Activated CD4-positive, alpha-beta T cell treated with anti-CD3 and anti-CD28 coated beads for 36 hours (primary cell): ENCODE measurements around the gene SURF1. TPM values are rescaled to one million over a fixed set of nuclear protein-coding genes. Genes with fewer than 3 reads are reported as not detected.

ENCODE experiments used
- ATAC-seq: fragments of 200-7000 bp; cut with Tn5 transposase; one replicate; pipeline ENCODE4 v1.10.0; 2021; ENCODE audit warnings: mild to moderate bottlenecking, moderate library complexity
- CTCF ChIA-PET: fragments of 350-600 bp; sonication (Branson Sonifier 250); formaldehyde crosslinking; loops from one replicate; lab custom pipeline; 2021; ENCODE audit warnings: antibody characterized with exemption; lab: Charles Lee
- POLR2A ChIA-PET: fragments of 350-600 bp; sonication (Branson Sonifier 250); formaldehyde crosslinking; loops from one replicate; lab custom pipeline; 2021; ENCODE audit warnings: antibody characterized with exemption, inconsistent platforms; lab: Charles Lee
- DNase-seq: peaks from one replicate; pipeline ENCODE4 v3.0.0-alpha.2; 2020
- H3K27ac Mint-ChIP-seq: one replicate; pipeline ENCODE4 v1.8.0; 2021; ENCODE audit warnings: mixed read lengths
- H3K27me3 Mint-ChIP-seq: one replicate; pipeline ENCODE4 v1.8.0; 2021; ENCODE audit warnings: mixed read lengths
- H3K36me3 Mint-ChIP-seq: one replicate; pipeline ENCODE4 v1.8.0; 2021; ENCODE audit warnings: low read depth, mixed read lengths
- H3K4me1 Mint-ChIP-seq: one replicate; pipeline ENCODE4 v1.8.0; 2021; ENCODE audit warnings: mixed read lengths
- H3K4me3 Mint-ChIP-seq: one replicate; pipeline ENCODE4 v1.8.0; 2021; ENCODE audit warnings: mild to moderate bottlenecking, moderate library complexity, mixed read lengths
- H3K9me3 Mint-ChIP-seq: one replicate; pipeline ENCODE4 v1.8.0; 2021; ENCODE audit warnings: low read depth, mixed read lengths
- intact Hi-C, 2 experiments: fragments of 100-400 bp; cut with DNase I in 1 of 2; cut with micrococcal nuclease in 1 of 2; formaldehyde crosslinking; loops; one replicate each; pipeline versions ENCODE4 v1.14.2 to v1.15.1; 2022 to 2024; cut with DNase I, micrococcal nuclease
- total RNA-seq, 2 experiments: library from RNA; stranded (reverse); gene quantifications; one replicate each; pipeline ENCODE4 v1.2.3, GENCODE V29; 2021

The SURF1 gene
- total RNA-seq, result 10 to 100 TPM; 17.4 to 29.1 TPM

DNA sequence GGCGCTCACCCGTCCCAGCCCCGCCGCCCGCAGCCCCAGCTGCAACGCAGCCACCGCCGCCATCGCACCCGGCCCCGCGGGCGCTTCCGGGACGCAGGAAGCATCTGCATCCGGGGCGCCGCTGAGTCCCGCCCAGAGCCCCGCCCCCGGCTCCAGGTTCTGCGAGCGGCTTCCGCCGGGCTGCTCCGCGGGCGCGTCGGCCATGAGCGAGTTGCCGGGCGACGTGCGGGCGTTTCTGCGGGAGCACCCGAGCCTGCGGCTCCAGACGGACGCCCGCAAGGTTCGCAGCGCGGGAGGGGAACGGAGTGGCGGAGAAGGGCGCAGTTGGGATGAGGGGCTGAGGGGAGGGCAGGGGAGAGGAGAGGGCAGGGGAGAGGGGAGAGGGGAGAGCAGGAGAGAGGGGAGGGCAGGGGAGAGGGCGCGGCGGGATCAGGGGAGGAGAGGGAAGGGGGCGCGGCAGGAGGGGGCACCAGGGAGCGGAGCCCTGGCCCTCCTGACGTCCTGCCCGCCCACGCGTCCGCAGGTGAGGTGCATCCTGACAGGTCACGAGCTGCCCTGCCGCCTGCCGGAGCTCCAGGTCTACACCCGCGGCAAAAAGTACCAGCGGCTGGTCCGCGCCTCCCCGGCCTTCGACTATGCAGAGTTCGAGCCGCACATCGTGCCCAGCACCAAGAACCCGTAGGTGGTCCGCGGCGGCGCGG, at the start of gene SURF1, which contains the start of gene SURF2:
SURF1 (minus strand) TSS at position 97 of the 701 bp plus-strand sequence; CDS start at position 63, 34 bp downstream.
SURF2 (plus strand) TSS at position 160 of the 701 bp plus-strand sequence; CDS start at position 203, 43 bp downstream.
- H3K4me3 Mint-ChIP-seq, result peak within 1 kb of the TSS; percentile 91
- H3K9me3 Mint-ChIP-seq, result no peaks in the 10 kb centered on the region
- H3K27ac Mint-ChIP-seq, result peak within 1 kb of the TSS; percentile 85
- intact Hi-C loops, result loop anchor here (1.0 to 10.0 kb wide), 9 partner anchors 8 to 708 kb away; partner anchors contain the start of genes MED22 (in 2 of the 2), RPL7A (in 2 of the 2), BRD3 (in 1 of the 2) and CACFD1 (in 1 of the 2)
- no peaks in the 10 kb centered on the region for H3K27me3 Mint-ChIP-seq
- peaks cover 40% of the 10 kb centered on the region for H3K36me3 Mint-ChIP-seq
- peaks cover 52% of the 10 kb centered on the region for H3K4me1 Mint-ChIP-seq
- ChIA-PET CTCF (interaction anchor here (0.6 to 5.4 kb wide), 4 partner anchors 9 to 170 kb away, joined by 3 to 44 read pairs (median 4); partner anchors contain the start of genes MED22 and RPL7A), POLR2A (interaction anchor here (0.6 to 13.3 kb wide), 3 partner anchors 9 to 58 kb away, joined by 3 to 287 read pairs (median 12); partner anchors contain the start of genes MED22 and RPL7A)
- peak; percentile 96 for DNase-seq
- peak; percentile 84 for ATAC-seq

DNA sequence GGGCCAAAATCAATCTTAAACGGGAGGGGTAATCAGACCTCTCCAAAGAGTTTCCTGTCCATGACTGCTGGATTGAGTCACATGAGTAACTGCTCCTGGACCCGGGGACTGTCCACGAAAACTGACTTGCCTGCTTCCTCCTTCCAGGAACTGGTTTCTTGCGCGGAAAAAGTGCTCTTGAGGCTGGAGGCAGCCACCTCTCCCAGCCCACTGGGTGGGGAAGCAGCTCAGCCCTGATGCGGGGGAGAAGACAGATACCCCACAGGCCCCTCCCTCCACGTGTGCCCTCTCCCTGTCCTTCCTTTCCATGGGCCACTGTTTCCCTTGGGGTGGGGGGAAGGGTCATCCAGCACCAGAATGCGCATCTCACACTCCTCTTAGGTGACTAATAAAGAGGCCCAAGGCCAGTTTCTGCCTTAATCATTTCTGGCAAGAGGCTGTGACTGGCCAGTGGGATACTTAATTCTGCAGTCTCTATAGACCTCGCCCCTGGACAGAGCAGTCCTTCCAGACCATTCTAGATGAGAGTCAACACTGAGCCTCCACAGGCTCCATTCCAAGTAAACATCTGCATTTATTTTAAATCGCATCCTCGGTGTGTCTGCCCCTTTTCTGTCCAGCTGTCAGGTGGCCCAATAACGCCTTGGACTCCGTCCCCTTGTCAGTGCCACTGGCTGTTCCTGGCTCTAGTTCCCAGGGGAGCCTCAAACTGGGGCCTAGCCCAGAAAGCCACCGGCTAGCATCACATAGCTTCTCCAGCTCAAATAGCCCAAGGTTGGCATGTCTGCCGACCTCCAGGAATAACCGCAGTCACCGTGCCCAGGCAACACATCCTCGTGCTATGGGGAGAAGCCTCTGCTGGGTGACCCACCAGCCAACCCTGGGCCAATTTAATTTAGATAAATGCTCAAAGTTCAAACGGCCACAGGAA, 49.5 kb upstream of the SURF1 start:
- Mint-ChIP-seq H3K9me3 (no peaks in the 10 kb centered on the region), H3K27ac (no peak overlapping the region), H3K36me3 (peaks cover 41% of the 10 kb centered on the region), H3K4me3 (no peak overlapping the region), H3K4me1 (peaks cover 6% of the 10 kb centered on the region), H3K27me3 (no peaks in the 10 kb centered on the region)
- intact Hi-C loops, result loop anchor here (2.0 kb wide), 4 partner anchors 35 to 221 kb away; partner anchors contain the start of genes MED22 (in 1 of the 2), RPL7A (in 1 of the 2) and SLC2A6 (in 1 of the 2)
- CTCF ChIA-PET, result interaction anchor here (0.6 to 2.0 kb wide), 5 partner anchors 79 to 368 kb away, joined by 3 to 6 read pairs (median 4); no protein-coding TSS in a partner anchor
- DNase-seq, result no peak
- POLR2A ChIA-PET, result no interaction called here
- ATAC-seq, result no peak

DNA sequence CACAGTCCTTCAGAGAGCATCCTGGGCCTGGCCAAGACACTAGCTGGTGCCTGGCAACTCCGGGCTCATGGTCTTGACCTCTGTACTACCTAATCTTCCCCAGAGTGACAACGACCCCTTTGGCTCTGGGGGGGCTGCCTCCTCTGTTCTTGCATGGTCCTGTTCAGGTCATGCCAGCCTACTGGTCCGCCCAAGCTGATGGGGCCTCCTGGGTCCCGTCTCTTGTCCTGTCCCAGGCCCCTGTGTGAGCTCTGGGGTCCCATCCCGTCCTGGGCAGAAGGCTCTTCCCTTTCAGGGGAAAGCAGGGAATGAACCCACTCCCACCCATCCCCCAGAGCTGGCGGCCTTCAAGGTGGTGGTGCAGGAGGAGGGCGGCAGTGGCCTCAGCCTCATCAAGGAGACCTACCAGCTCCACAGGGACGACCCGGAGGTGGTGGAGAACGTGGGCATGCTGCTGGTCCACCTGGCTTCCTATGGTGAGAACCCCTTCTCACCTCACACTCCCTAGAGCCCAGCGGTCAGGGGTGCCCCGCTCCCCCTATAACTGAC, 48.2 kb upstream of the SURF1 start:
- CTCF ChIA-PET, result interaction anchor here (0.6 to 2.0 kb wide), 10 partner anchors 11 to 1219 kb away, joined by 3 to 6 read pairs (median 3); no protein-coding TSS in a partner anchor
- Mint-ChIP-seq H3K9me3 (no peaks in the 10 kb centered on the region), H3K27ac (no peak overlapping the region), H3K36me3 (peaks cover 31% of the 10 kb centered on the region), H3K4me1 (peaks cover 6% of the 10 kb centered on the region), H3K27me3 (no peaks in the 10 kb centered on the region), H3K4me3 (no peak overlapping the region)
- POLR2A ChIA-PET, result no interaction called here
- ATAC-seq (no peak), DNase-seq (no peak)
- intact Hi-C loops, result loop anchor here (1.0 to 5.0 kb wide), 4 partner anchors 45 to 220 kb away; partner anchors contain the start of genes SURF1 (in 1 of the 2) and SURF2 (in 1 of the 2)

DNA sequence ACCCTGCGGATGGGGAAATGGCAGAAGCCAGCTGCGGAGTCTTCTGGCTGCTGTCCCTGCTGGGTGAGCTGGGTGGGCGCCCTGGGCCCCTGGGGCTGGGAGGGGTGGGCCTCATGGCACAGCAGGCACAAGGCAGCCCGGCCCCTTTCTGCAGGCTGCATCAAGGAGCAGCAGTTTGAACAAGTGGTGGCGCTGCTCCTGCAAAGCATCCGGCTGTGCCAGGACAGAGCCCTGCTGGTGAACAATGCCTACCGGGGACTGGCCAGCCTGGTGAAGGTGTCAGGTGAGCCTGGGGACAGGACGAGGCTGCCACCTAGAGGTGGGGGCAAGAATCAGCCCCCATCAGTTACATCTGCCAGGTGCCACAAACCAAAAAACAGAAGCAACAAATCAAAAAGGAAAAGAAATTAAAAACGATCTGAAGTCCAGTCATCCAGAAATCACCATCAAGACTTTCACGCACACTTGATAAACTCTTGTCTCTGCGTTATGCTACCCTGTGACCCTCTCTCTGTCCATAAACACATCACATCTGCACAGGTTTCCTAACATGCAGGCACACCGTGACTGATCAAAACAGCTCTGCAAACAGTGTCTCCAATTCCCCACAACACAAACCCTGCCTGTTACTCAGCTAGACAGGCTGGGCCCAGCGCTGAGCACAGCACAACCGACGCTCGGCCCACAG, 47.6 kb upstream of the SURF1 start:
- intact Hi-C loops, result loop anchor here (1.0 to 5.0 kb wide), 4 partner anchors 45 to 219 kb away; partner anchors contain the start of genes SURF1 (in 1 of the 2) and SURF2 (in 1 of the 2)
- ATAC-seq, result peak; percentile 26
- no peaks in the 10 kb centered on the region for H3K9me3 Mint-ChIP-seq
- no peak overlapping the region for H3K4me3 Mint-ChIP-seq
- ChIA-PET POLR2A (no interaction called here), CTCF (interaction anchor here (0.6 to 2.0 kb wide), 9 partner anchors 12 to 1219 kb away, joined by 3 to 6 read pairs (median 3); no protein-coding TSS in a partner anchor)
- peak; percentile 80 for DNase-seq
- H3K27me3 Mint-ChIP-seq, result no peaks in the 10 kb centered on the region
- H3K4me1 Mint-ChIP-seq, result peaks cover 6% of the 10 kb centered on the region
- peaks cover 28% of the 10 kb centered on the region for H3K36me3 Mint-ChIP-seq
- no peak overlapping the region for H3K27ac Mint-ChIP-seq

GRCh38 chr9:133402689-133403088, 46.4 kb upstream of the SURF1 start:
- no peaks in the 10 kb centered on the region for H3K9me3 Mint-ChIP-seq
- no peak for ATAC-seq
- no peak overlapping the region for H3K27ac Mint-ChIP-seq
- H3K4me1 Mint-ChIP-seq, result peaks cover 6% of the 10 kb centered on the region
- POLR2A ChIA-PET, result no interaction called here
- intact Hi-C loops, result loop anchor here in 1 of 2 experiments (5.0 kb wide), 1 partner anchor 45 kb away; the partner anchor contains the start of genes SURF1 and SURF2
- H3K36me3 Mint-ChIP-seq, result peaks cover 24% of the 10 kb centered on the region
- CTCF ChIA-PET, result interaction anchor here (0.7 to 1.5 kb wide), 3 partner anchors 13 to 84 kb away, joined by 3 to 7 read pairs (median 4); partner anchors contain the start of gene STKLD1
- no peaks in the 10 kb centered on the region for H3K27me3 Mint-ChIP-seq
- DNase-seq, result no peak
- no peak overlapping the region for H3K4me3 Mint-ChIP-seq

DNA sequence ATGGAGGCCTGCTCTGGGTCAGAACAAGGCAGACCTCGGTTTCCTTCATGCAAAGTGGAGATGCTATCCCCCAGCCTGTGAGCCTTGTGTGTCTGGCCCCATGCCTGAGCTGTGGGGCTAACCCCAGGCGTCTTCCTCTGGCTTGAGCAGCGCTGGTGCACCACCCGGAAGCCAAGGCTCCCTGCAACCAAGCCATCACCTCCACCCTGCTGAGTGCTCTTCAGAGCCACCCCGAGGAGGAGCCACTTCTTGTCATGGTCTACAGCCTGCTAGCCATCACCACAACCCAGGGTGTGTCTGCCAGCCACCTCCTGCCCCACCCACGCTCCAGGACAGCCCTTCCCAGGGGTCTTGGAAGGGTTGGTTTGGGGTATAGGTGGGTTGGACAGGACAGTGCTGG, 45.3 kb upstream of the SURF1 start:
- intact Hi-C loops, result loop anchor here in 1 of 2 experiments (5.0 kb wide), 1 partner anchor 44 kb away; the partner anchor contains the start of genes SURF1 and SURF2
- ChIA-PET CTCF (no interaction called here), POLR2A (no interaction called here)
- Mint-ChIP-seq H3K9me3 (no peaks in the 10 kb centered on the region), H3K27ac (no peak overlapping the region), H3K36me3 (peaks cover 15% of the 10 kb centered on the region), H3K27me3 (no peaks in the 10 kb centered on the region), H3K4me3 (no peak overlapping the region), H3K4me1 (no peaks in the 10 kb centered on the region)
- ATAC-seq (no peak), DNase-seq (no peak)

GRCh38 chr9:133400292-133400691, 44.0 kb upstream of the SURF1 start:
- intact Hi-C loops, result loop anchor here in 1 of 2 experiments (5.0 kb wide), 1 partner anchor 43 kb away; the partner anchor contains the start of genes SURF1 and SURF2

DNA sequence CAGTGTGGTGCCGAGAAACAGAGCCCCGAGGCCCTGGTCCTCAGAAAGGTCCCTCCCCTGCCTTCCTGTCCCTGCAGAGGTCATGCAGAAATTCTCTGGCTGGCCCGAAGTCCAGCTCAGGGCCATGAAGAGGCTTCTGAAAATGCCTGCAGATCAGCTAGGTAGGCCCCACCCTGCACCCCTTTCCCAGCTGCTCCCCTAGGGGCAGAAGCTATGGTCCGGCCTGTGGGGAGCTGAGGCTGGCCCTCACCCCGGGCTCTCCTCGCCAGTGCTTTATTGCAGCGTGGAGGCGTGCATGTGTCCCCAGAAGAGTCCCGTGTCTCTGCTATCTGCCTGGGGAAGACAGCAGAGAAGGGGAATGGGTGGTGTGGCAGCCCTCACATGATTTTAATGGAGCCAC, 41.6 kb upstream of the SURF1 start:
- Mint-ChIP-seq H3K36me3 (no peaks in the 10 kb centered on the region), H3K4me3 (no peak overlapping the region), H3K9me3 (no peaks in the 10 kb centered on the region), H3K4me1 (no peaks in the 10 kb centered on the region), H3K27me3 (no peaks in the 10 kb centered on the region), H3K27ac (no peak overlapping the region)
- no peak for ATAC-seq
- no peak for DNase-seq
- intact Hi-C loops, result no loop called here
- POLR2A ChIA-PET, result no interaction called here
- CTCF ChIA-PET, result no interaction called here

More at GRCh38 chr9:133400292-133400691, 44.0 kb upstream of the SURF1 start:
- no peak for DNase-seq
- ATAC-seq, result no peak
- no peak overlapping the region for H3K4me3 Mint-ChIP-seq
- H3K36me3 Mint-ChIP-seq, result peaks cover 2% of the 10 kb centered on the region
- no peaks in the 10 kb centered on the region for H3K9me3 Mint-ChIP-seq
- no peak overlapping the region for H3K27ac Mint-ChIP-seq
- ChIA-PET CTCF (interaction anchor here (0.7 to 0.8 kb wide), 2 partner anchors 337 to 1387 kb away, joined by 3 read pairs; no protein-coding TSS in a partner anchor), POLR2A (no interaction called here)
- H3K27me3 Mint-ChIP-seq, result no peaks in the 10 kb centered on the region
- H3K4me1 Mint-ChIP-seq, result no peaks in the 10 kb centered on the region

- DNase-seq (no peak), ATAC-seq (no peak)
- no peaks in the 10 kb centered on the region for H3K9me3 Mint-ChIP-seq
- H3K4me3 Mint-ChIP-seq, result no peak overlapping the region
- intact Hi-C loops, result no loop called here
- POLR2A ChIA-PET, result no interaction called here
- CTCF ChIA-PET, result no interaction called here
- no peak overlapping the region for H3K27ac Mint-ChIP-seq
- H3K27me3 Mint-ChIP-seq, result no peaks in the 10 kb centered on the region
- H3K36me3 Mint-ChIP-seq, result no peaks in the 10 kb centered on the region
- H3K4me1 Mint-ChIP-seq, result no peaks in the 10 kb centered on the region
Measured at GRCh38 chr9:133397370-133397769, 41.1 kb upstream of the SURF1 start.

DNA sequence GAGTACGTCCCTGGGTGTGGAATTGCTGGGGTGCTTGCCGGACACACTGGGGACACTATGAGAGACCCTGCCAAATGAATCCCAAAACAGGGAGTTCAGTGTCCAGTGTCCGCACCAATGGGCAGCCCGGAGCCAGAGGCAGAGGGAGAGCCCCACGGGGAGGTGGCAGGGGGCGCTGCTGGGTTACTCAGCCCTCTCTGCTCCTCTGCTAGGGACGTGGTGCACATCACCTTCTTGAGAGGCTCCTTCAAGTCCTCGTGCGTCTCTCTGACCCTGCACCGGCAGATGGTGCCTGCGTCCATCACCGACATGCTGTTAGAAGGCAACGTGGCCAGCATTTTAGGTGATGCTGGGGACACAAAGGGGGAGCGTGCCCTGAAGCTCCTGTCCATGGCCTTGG, 40.7 kb upstream of the SURF1 start:
- ATAC-seq (peak; percentile 43), DNase-seq (peak; percentile 25)
- ChIA-PET CTCF (interaction anchor here (2.2 kb wide), 1 partner anchor 90 kb away, joined by 5 read pairs; no protein-coding TSS in a partner anchor), POLR2A (no interaction called here)
- intact Hi-C loops, result no loop called here
- Mint-ChIP-seq H3K27ac (no peak overlapping the region), H3K9me3 (no peaks in the 10 kb centered on the region), H3K4me3 (no peak overlapping the region), H3K4me1 (no peaks in the 10 kb centered on the region), H3K27me3 (no peaks in the 10 kb centered on the region), H3K36me3 (no peaks in the 10 kb centered on the region)
